Rectal smooth muscle tissue (tissue), 1 donor: ENCODE measurements around the gene DDX39B.

Source experiments
- H3K27ac ChIP-seq: one replicate; pipeline ENCODE4 v1.7.0; 2013; ENCODE audit warnings: low read depth, low read length, inconsistent platforms
- H3K27me3 ChIP-seq: one replicate; pipeline ENCODE4 v1.7.0; 2013; ENCODE audit warnings: low read length; ENCODE audit not compliant: control insufficient read depth, insufficient read depth
- H3K36me3 ChIP-seq: one replicate; pipeline ENCODE4 v1.7.0; 2013; ENCODE audit warnings: low read length; ENCODE audit not compliant: control insufficient read depth, insufficient read depth
- H3K4me1 ChIP-seq: one replicate; pipeline ENCODE4 v1.7.0; 2013; ENCODE audit warnings: low read length; ENCODE audit not compliant: control insufficient read depth, insufficient read depth
- H3K4me3 ChIP-seq: one replicate; pipeline ENCODE4 v1.7.0; 2013; ENCODE audit warnings: low read length
- H3K9ac ChIP-seq: one replicate; pipeline ENCODE4 v1.7.0; 2013; ENCODE audit warnings: low read length

Gene DDX39B

DNA sequence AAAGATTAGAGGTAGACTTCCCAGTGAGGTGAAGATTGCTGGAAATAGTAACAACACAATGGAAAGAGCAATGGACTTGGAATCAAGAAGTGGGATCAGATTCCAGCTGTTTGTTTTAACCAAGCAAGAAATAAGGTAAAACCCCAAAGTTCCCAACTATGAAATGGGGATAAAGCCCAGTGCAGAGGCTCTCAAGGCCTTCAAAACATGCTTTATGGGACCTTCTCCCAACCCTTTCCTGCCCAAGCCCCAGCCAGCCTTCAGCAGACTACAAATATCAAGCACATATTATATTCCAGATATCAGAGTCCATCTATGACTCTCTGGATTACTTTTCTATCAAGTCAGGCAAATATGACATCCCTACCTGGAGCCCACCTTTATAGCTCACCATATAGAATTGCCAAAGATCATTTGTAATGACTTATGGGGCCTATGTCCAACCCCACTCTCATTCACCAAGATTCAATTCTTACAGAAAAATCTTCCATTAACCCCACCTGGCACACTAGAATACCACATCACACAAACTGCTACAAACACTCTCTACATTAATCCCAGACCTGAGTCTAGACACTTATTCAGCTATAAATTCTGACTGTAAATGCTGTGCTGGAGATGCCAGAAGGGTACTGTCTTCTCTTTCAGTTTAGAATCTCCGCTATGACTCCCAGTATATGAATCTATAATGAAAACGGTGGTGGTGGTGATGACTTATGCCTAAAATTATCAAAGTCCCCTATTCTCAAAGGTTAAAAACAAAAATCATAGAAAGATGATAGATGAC lies 6.1 kb downstream of the DDX39B start:
- Histone ChIP-seq H3K9ac (no peak overlapping the region), H3K4me1 (peaks cover 19% of the 10 kb centered on the region), H3K4me3 (no peak overlapping the region), H3K36me3 (peaks cover 58% of the 10 kb centered on the region), H3K27ac (no peak overlapping the region), H3K27me3 (no peaks in the 10 kb centered on the region)

DNA sequence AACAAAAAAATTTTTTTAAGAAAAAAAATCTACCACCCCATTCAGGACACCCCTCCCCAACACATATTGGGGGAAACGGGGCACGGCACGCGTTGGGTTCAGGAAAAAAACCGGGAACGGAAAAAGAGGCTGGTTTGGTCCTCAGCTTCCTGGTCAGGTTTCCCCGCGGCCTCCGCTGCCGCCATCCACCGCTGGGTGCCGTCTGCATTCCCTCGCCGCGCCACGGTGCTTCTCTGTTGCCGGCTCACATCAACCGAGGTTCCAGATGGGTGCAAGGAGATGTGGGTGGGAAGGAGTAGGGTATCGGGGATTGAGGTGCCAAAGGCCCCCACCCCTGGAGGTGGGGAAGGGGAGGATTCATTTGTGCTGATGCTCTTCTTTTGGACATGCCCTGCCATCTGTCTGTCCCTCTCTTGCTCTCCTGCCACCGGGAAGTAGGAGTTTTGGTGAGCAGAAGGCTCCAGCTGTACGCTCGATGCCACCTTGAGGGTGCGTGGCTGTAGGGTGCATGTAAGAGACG lies 7.2 kb downstream of the DDX39B start:
- no peak overlapping the region for H3K4me3 ChIP-seq
- H3K27ac ChIP-seq: no peak overlapping the region
- no peaks in the 10 kb centered on the region for H3K27me3 ChIP-seq
- peaks cover 59% of the 10 kb centered on the region for H3K36me3 ChIP-seq
- H3K4me1 ChIP-seq: peaks cover 8% of the 10 kb centered on the region
- H3K9ac ChIP-seq: no peak overlapping the region

DNA sequence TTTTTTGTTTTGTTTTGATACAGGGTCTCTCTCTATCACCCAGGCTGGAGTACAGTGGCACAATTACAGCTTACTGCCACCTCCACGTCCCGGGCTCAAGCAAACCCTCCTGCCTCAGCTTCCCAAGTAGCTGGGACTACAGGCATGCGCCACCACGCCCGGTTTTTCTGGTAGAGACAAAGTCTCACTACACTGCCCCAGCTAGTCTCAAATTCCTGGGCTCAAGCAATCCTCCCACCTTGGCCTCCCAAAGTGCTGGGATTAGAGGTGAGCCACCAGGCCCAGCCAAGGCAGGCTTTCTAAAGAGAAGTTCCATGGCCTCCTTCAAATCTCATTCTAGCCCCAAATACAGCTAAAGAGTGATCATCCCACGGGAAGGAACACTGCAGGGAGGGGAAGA lies 7.8 kb downstream of the DDX39B start:
- Histone ChIP-seq H3K4me1 (peaks cover 2% of the 10 kb centered on the region), H3K4me3 (no peak overlapping the region), H3K9ac (no peak overlapping the region), H3K36me3 (peaks cover 55% of the 10 kb centered on the region), H3K27me3 (no peaks in the 10 kb centered on the region), H3K27ac (no peak overlapping the region)

DNA sequence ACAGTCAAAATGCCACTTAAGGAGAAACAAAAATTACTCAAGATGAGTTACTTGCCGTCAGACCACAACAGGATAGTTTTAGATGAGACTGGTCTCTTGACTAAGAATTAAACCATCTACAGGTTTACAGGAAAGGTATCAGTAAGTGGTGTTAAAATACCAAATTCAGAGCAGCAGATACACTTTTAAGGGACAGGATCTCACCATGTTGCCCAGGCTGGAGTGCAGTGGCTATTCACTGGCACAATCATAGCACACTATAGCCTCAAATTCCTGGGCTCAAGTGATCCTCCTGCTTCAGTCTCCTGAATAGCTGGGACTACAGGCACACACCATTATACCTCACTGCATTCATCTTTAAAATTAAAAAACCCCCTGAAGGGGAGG lies 8.4 kb downstream of the DDX39B start:
- Histone ChIP-seq H3K9ac (no peak overlapping the region), H3K36me3 (peaks cover 51% of the 10 kb centered on the region), H3K27me3 (no peaks in the 10 kb centered on the region), H3K4me3 (no peak overlapping the region), H3K27ac (no peak overlapping the region), H3K4me1 (no peaks in the 10 kb centered on the region)

DNA sequence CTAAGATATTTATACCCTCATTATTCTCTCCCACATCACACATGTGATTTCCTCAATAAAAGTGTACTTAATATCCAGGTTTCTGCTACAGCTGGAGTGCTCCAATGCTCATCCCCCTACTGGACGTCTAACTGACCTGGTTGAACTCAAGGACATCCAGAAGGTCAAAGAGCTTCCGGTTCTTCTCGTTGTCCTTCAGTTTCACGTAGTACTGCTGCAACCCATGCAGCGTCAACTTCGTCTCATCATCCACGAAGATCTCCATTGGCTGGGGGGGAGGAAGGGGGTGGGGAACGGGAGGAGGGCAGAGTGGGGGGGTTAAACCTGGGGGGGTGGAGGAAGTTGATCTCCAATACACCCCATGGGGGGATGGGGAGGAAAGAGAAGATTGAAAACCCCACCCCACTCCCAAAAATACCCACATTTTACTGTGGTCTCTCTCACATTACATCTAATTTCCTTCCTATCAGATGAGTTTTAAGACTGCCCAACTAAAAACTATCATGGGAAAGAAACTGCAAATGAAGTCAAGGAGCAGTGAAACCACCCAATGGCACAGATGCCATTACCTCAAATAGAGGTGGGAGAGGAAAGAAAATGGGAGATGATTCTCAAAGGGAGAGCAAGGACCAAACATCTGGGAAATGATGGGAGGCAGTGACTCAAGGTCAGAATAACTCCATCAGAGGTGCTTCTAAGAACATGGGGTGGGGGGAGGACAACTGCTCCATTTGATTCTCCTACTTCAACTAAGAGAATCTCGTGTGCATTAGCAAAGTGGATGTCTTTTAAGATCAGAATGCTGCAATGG lies 9.0 kb downstream of the DDX39B start:
- Histone ChIP-seq H3K36me3 (peaks cover 47% of the 10 kb centered on the region), H3K27me3 (no peaks in the 10 kb centered on the region), H3K4me1 (no peaks in the 10 kb centered on the region), H3K27ac (no peak overlapping the region), H3K4me3 (no peak overlapping the region), H3K9ac (no peak overlapping the region)

DNA sequence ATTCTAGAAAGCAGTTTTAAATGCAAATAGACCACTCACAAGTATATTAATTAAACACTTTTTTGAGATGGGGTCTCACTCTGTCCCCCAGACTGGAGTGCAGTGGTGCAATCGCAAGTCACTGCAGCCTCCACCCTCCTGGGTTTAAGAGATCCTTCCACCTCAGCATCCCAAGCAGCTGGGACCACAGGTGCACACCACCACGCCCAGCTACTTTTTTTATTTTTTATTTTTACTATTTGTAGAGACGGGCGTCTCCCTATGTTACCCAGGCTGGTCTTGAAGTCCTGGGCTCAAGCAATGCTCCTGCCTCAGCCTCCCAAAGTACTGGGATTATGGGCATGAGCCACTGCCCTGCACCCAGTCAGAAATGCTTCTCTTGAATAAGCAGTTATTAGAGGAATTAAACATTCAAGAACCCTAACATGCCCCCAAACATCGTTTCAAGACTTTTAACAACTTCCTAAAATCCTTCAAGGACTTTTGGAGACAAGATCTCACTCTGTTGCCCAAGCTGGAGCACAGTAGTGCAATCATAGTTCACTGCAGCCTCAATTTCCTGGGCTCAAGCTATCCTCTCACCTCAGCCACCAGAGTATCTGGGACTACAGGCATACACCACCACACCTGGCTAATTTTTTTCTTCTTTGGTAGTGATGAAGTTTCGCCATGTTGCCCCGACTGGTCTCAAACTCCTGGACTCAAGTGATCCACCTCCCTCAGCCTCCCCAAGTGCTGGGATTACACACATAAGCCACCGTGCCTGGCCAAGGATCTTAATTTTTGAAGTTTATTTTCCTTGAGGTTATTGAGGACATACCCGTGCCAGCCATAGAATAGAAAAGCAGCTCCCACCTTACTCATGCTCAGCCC lies 9.8 kb downstream of the DDX39B start:
- H3K36me3 ChIP-seq: peaks cover 47% of the 10 kb centered on the region
- H3K4me3 ChIP-seq: no peak overlapping the region
- no peak overlapping the region for H3K27ac ChIP-seq
- H3K9ac ChIP-seq: no peak overlapping the region
- no peaks in the 10 kb centered on the region for H3K4me1 ChIP-seq
- H3K27me3 ChIP-seq: no peaks in the 10 kb centered on the region

DNA sequence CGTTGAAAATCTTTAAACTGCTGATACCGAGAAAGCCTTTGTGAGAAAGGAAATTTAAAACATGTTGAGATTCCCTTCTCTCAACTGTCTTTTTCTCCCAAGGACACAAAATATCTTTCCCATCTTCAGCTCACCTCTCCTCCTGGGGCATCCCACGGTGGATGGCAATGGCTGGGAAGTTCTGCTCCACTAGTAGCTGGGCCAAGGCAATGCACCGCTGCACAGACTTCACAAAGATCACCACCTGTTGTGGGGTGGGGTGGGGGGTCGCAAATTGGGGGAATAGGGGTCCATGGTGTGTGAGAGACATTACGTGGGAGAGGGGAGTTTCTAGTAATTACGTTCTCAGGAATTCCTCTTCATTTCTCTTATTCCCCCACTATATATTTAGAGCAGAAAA lies 10.6 kb downstream of the DDX39B start:
- Histone ChIP-seq H3K9ac (no peak overlapping the region), H3K27ac (no peak overlapping the region), H3K27me3 (no peaks in the 10 kb centered on the region), H3K4me3 (no peak overlapping the region), H3K4me1 (no peaks in the 10 kb centered on the region), H3K36me3 (peaks cover 43% of the 10 kb centered on the region)

DNA sequence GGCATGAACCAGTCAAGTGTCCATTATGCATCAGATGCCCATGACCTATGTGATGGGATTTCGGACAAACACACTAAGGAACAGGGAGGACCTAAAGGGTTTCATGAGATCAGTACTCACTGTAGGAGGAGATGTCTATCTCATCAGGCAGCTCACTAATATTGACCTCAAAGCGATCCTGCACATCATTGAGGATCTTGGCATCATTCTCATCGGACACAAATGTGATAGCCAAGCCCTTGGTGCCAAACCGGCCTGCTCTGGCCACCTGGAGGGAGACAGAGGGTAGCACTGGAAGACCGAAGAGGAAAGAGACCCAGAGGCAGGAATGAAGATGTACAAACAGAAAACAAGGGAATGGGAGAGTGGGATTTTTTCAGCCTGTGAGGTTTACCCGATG lies 11.1 kb downstream of the DDX39B start:
- Histone ChIP-seq H3K27ac (no peak overlapping the region), H3K27me3 (no peaks in the 10 kb centered on the region), H3K9ac (no peak overlapping the region), H3K4me1 (no peaks in the 10 kb centered on the region), H3K4me3 (no peak overlapping the region), H3K36me3 (peaks cover 38% of the 10 kb centered on the region)

DNA sequence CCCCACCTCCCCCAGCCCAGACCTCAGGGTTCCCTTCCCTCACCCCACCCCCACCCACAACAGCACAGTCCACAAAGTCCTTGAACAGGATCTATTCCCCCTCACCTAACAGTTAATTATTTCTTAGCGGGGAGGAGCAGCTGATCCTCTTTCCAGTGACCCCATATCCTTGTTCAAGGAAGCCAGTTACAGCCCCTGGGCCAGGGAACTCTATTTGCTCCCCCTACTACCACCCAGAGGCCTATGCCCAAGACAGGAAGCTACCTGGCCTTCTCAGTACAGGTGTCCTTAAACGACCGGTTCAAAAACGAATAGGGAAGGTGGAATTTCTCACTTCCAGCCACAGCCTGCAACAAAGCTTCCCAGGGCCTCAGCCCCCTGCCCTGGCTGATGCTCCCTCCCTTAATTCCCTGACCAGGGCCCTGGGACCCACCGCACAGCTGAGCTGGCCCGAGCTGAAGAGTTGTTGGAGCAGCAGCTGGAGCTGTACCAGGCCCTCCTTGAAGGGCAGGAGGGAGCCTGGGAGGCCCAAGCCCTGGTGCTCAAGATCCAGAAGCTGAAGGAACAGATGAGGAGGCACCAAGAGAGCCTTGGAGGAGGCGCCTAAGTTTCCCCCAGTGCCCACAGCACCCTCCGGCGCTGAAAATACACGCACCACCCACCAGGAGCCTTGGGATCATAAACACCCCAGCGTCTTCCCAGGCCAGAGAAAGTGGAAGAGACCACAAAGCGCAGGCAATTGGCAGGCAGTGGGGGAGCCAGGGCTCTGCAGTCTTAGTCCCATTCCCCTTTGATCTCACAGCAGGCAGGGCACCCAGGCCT lies 12.3 kb downstream of the DDX39B start:
- Histone ChIP-seq H3K4me3 (no peak overlapping the region), H3K9ac (no peak overlapping the region), H3K36me3 (peaks cover 27% of the 10 kb centered on the region), H3K27ac (no peak overlapping the region), H3K27me3 (no peaks in the 10 kb centered on the region), H3K4me1 (no peaks in the 10 kb centered on the region)

DNA sequence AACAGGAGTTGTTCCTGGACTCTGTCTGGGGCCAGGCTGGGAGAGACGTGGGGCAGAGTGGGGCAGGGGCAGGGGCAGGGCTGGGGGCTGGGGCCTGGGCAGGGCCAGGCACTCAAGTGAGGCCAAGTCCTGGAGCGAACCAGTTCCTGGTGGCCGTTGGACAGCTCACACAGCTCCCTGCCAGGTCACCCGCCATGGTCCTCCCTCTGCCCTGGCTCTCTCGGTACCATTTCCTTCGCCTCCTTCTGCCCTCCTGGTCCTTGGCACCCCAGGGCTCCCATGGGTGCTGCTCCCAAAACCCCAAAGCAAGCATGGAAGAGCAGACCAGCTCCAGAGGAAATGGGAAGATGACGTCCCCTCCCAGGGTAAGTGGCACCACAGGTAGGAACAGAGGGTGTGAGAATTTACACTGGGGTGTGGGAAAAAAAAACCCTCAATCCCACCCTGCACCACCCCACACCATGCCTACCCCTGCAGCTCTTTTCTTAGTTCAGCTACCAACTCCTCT lies 12.9 kb downstream of the DDX39B start, which contains the start of gene MCCD1:
Gene MCCD1, plus strand, starts transcription at position 142 of the 508 bp plus-strand sequence. Its CDS starts 53 bp downstream, at position 195.
- no peak within 1 kb of the TSS for H3K9ac ChIP-seq
- no peaks in the 10 kb centered on the region for H3K27me3 ChIP-seq
- no peak within 1 kb of the TSS for H3K4me3 ChIP-seq
- H3K27ac ChIP-seq: no peak within 1 kb of the TSS
- H3K36me3 ChIP-seq: peaks cover 26% of the 10 kb centered on the region
- no peaks in the 10 kb centered on the region for H3K4me1 ChIP-seq

DNA sequence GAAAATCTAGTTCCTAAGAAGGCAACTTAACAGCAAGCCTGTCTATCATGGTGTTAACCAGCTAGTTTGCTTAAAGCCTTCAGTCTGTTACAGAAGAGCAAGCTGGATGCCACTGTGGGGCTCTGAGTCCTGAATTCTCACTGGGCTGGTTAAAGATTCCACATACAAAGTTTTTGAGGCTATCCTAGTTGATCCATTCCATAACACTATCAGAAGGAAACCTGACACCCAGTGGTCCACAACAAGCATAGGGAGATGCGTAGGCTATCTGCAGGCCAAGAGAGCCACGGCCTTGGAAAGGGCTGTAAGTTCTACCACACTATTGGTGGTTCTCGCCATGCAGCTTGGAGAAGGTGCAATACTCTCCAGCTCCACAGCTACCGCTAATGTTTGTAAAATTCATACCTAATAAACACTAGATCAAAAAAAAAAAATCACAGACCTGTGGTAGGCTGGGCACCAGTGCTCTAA lies 13.5 kb downstream of the DDX39B start:
- peaks cover 26% of the 10 kb centered on the region for H3K36me3 ChIP-seq
- no peaks in the 10 kb centered on the region for H3K27me3 ChIP-seq

More for the DNA sequence above, 13.5 kb downstream of the DDX39B start:
- H3K4me1 ChIP-seq: no peaks in the 10 kb centered on the region
- H3K27ac ChIP-seq: no peak overlapping the region
- no peak overlapping the region for H3K9ac ChIP-seq
- no peak overlapping the region for H3K4me3 ChIP-seq
